NK-92 treated with Interleukin-12 subunit alpha and Interleukin-12 subunit beta, amount 100 ng/mL, for 24 hours (cell line): ENCODE results near the gene VRK3.
"Not testable (repeated sequence)": the region's sequence is repeated elsewhere in the genome, so short reads cannot be mapped to it uniquely, and the experiment has no call there.

Experiments
- DNase-seq: peaks from one replicate; lab custom pipeline; 2025; lab: John Stamatoyannopoulos, UW

The VRK3 gene, protein sequence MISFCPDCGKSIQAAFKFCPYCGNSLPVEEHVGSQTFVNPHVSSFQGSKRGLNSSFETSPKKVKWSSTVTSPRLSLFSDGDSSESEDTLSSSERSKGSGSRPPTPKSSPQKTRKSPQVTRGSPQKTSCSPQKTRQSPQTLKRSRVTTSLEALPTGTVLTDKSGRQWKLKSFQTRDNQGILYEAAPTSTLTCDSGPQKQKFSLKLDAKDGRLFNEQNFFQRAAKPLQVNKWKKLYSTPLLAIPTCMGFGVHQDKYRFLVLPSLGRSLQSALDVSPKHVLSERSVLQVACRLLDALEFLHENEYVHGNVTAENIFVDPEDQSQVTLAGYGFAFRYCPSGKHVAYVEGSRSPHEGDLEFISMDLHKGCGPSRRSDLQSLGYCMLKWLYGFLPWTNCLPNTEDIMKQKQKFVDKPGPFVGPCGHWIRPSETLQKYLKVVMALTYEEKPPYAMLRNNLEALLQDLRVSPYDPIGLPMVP

GRCh38 chr19:50025022-50025793 lies at the start of gene VRK3:
Gene VRK3 (minus strand): TSS chr19:50025372. CDS start chr19:50016162, 9,210 bp downstream.
- DNase-seq, result peak; percentile 98

- not testable (repeated sequence) for DNase-seq
Observed at GRCh38 chr19:50068382-50068781, 43.2 kb upstream of the VRK3 start.

DNA sequence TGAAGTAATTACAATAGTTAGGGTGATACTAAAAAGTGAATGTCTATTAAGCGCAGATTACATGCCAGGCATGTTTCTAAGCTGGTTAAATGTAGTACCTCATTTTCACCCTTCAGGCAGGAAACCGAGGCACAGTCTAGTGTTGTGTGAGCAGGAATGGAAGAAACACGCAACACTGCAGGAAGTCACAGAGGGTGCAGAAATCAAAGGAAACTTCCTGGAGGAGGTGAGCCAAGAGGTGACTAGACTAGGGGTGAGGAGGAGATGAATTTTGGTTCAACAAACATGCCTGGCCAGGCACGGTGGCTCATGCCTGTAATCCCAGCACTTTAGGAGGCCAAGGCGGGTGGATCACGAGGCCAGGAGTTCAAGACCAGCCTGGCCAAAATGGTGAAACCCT lies 42.4 kb upstream of the VRK3 start:
- DNase-seq, result no peak

DNA sequence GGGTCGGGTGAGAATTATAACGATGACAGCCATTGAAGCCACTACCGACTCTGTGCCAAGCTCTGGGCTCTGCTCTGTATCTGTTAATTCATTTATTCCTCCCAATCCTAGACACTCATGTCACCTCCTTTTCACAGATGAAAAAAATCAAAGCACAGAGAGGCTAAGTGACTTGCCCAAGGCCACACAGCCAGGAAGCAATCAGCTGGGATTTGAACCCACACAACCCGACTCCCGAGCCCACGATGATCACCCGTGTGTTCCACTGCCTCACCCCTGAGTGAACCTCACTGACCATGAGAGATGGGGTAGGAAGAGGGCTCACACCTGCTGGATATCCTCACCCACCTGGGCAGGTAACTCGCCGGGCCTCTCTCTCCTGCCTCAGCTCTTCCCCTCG lies 40.8 kb upstream of the VRK3 start:
- DNase-seq, result no peak

- no peak for DNase-seq
Observed at GRCh38 chr19:50061650-50062049, 36.5 kb upstream of the VRK3 start.

GRCh38 chr19:50060107-50060506 lies 34.9 kb upstream of the VRK3 start:
- no peak for DNase-seq

DNA sequence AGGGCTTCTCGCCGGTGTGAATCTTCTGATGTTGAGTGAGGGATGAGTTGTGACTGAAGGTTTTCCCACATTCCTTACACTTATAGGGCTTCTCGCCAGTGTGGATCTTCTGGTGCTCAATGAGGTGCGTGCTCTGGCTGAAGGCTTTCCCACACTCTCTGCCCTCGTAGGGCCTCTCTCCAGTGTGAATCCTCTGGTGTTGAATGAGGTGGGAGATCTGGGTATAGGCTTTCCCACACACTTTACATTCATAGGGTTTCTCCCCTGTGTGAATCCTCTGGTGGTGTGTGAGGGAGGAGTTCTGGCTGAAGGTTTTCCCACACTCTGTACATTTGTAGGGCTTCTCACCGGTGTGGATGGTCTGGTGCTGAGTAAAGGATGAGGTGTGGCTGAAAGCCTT lies 33.9 kb upstream of the VRK3 start:
- DNase-seq, result no peak

GRCh38 chr19:50058425-50058824 lies 33.3 kb upstream of the VRK3 start:
- DNase-seq, result no peak

GRCh38 chr19:50053119-50053518 lies 27.9 kb upstream of the VRK3 start:
- no peak for DNase-seq

DNA sequence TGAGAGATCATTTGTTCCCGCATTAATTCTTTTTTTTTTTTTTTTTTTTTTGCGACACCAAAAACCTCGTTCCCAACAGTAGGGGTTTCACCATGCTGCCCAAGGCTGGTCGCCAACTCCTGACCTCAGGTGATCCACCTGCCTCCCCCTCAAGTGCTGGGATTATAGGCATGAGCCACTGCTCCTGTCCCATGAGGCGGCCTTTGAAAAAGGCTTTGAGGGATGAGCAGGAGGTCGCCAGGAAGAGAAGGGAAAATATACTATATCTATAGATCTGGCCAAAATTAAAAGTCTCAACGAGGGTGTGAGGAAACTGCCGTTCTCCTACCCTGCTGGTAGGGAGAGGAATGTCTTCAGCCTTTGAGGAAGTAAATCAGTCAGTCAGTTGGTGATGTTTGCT lies 26.8 kb upstream of the VRK3 start:
- no peak for DNase-seq

DNA sequence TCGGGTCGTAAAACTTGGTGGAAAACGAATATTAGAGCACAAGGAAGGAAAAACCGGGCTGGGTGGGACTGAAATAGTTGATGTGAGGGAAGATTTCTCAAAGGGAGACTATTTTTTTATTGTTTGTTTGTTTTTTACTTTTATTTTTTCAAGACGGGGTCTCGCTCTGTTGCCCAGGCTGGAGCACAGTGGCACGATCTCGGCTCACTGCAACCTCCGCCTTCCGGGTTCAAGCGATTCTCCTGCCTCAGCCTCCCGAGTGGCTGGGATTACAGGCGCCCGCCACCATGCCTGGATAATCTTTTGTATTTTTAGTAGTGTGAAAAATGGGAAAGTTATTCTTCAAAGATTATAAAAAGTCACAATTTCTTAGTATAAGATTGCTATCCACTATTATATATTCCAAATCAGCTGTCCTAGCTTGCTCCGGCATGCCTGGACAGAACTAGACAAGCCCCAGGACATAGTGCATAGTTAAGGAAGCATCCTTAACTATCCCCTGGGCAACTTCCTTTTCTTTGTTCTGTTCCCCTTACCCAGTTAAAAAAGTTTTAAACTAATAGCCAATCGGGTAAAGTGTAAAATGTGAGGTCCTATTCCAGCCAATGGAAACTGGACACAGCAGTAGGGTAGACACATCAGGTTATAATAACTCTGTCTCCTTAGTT lies 26.2 kb upstream of the VRK3 start:
- not testable (repeated sequence) for DNase-seq

- DNase-seq, result no peak
Observed at GRCh38 chr19:50050406-50051227, 25.4 kb upstream of the VRK3 start.

DNA sequence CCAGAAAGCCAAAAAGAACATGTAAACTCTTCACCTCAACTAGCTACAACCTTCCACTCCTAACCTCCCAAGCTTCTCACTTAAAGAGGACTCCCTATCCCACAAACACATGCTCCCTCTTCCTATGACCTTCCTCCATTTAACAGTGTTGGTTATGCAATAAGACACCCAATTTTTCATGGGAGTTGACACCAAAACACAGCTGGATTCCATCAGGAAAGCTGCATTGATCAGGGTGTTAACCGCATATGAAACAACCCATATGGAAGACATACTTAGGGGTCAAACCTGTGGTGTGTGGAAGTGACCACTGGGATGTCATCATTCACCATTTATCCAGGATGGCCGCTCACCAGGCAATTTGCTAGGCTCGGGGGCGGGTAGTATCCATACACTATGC lies 22.5 kb upstream of the VRK3 start:
- DNase-seq, result no peak

DNA sequence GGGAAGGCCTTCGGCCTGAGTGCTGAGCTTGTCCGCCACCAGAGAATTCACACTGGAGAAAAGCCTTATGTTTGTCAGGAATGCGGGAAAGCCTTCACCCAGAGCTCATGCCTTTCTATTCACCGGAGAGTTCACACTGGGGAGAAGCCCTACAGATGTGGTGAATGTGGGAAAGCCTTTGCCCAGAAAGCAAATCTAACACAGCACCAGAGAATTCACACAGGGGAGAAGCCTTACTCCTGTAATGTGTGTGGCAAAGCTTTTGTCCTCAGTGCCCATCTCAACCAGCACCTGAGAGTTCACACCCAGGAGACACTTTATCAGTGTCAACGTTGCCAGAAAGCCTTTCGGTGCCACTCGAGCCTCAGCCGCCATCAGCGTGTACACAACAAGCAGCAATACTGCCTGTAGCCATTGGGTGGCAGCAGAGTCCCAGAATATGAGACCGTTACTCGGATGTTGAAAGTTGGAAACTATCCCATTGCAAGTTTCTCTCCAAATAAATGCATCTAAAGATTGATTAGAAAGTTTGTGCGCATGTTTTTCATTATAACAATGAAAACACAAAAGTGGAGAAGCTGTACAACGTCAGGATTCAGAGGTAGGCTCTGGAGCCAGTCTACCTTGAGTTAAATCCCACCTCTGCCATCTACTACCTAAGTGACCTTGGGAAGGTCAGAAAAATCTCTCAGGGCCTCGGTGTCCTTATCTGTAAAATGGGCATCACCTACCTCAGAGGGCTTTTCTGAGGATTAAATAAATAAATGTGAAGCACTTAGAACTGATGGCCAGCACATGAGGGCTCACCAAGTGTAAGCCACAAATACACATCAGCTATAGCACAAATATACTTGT lies 21.7 kb upstream of the VRK3 start:
- peak; percentile 9 for DNase-seq

- no peak for DNase-seq
Observed at GRCh38 chr19:50044922-50045321, 19.8 kb upstream of the VRK3 start.

- DNase-seq, result no peak
Observed at GRCh38 chr19:50043967-50044366, 18.8 kb upstream of the VRK3 start.

GRCh38 chr19:50042363-50043024 lies 17.3 kb upstream of the VRK3 start:
- DNase-seq, result no peak

GRCh38 chr19:50040967-50041366 lies 15.8 kb upstream of the VRK3 start:
- no peak for DNase-seq

- no peak for DNase-seq
Observed at GRCh38 chr19:50039968-50040367, 14.8 kb upstream of the VRK3 start.

GRCh38 chr19:50036908-50037307 lies 11.7 kb upstream of the VRK3 start:
- DNase-seq, result no peak
